Cardiac fibroblast (primary cell): Measurements from ENCODE around the gene NDUFS6.

Experiments used
- DNase-seq, 2 donors: peaks; one replicate each; pipeline versions ENCODE4 v3.0.0 to v3.0.0-alpha.2; 2010; ENCODE audit warnings: low read depth in 2 of 2
- H3K4me3 ChIP-seq, 2 donors: replicated peaks in 1 of 2; 1 replicate in 1 of 2; 2 replicates in 1 of 2; pipeline ENCODE4 v1.5.1; 2011; ENCODE audit warnings: low read depth in 2 of 2, low read length in 2 of 2, mild to moderate bottlenecking in 2 of 2, moderate library complexity in 1 of 2
- TF ChIP-seq, protein P1 (sequence below): IDR thresholded peaks from one replicate; pipeline ENCODE4 v1.5.1; 2011; ENCODE audit warnings: low read depth, mild to moderate bottlenecking, low read length, inconsistent platforms

Gene NDUFS6

DNA sequence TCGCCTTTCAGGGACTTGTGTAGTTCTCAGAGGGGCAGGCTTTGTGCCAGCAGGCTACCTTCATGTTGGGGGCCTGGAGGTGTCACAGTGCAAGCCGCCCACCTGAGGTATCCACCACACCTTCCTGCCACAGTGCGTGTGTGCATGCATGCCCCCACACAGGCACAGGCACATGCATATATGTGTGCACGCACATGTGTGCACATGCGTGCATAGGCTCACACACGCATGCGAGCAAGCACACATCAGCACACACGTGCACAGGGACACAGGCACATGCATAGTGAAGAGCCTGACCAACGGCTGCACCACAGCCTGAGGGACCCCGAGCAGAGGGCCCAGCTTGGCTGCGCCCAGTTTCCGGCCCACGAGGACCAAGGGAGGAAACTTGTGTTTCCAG lies 45.4 kb downstream of the NDUFS6 start:
- DNase-seq, result no peak
- TF ChIP-seq, protein P1, sequence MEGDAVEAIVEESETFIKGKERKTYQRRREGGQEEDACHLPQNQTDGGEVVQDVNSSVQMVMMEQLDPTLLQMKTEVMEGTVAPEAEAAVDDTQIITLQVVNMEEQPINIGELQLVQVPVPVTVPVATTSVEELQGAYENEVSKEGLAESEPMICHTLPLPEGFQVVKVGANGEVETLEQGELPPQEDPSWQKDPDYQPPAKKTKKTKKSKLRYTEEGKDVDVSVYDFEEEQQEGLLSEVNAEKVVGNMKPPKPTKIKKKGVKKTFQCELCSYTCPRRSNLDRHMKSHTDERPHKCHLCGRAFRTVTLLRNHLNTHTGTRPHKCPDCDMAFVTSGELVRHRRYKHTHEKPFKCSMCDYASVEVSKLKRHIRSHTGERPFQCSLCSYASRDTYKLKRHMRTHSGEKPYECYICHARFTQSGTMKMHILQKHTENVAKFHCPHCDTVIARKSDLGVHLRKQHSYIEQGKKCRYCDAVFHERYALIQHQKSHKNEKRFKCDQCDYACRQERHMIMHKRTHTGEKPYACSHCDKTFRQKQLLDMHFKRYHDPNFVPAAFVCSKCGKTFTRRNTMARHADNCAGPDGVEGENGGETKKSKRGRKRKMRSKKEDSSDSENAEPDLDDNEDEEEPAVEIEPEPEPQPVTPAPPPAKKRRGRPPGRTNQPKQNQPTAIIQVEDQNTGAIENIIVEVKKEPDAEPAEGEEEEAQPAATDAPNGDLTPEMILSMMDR, result no peak
- no peak overlapping the region for H3K4me3 ChIP-seq

DNA sequence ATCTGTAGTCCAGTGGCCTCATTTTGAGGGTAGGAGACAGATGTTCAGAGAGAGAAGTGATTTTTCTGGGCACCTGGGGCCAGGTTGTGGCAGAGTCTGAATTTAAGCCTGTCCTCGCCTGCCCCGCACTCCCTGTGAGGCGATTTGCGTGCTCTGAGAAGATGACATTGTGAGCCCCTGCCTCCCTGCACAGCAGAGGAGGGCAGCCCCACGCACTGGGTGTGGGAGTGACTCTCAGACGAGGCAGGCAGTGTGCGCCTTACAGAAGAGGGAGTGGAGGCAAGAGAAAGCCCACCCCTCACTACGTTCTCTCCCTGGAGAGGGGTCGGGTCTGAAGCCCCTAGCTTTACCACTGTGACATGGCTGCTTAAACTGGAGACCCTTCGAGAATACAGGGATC lies 45.8 kb downstream of the NDUFS6 start:
- no peak for DNase-seq
- H3K4me3 ChIP-seq, result no peak overlapping the region
- TF ChIP-seq, protein P1, result no peak

DNA sequence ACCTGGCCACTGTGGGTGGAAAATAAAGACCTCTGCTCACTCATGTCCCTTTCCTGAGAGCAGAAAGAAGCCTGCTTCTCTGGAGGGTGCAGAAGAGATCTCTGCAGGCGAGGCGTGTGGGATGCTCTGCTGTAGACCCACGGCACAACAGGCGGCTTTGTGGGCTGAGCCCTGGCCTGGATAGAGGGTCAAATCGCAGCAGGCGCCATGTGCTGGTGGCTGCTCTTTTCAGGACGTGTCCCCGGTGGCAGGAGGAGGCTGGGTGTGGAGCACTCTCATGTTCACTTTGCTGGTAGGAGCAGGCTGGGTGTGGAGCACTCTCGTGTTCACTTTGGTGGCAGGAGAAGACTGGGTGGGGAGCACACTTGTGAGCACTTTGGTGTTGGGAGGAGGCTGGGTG lies 46.4 kb downstream of the NDUFS6 start:
- TF ChIP-seq, protein P1, result no peak

DNA sequence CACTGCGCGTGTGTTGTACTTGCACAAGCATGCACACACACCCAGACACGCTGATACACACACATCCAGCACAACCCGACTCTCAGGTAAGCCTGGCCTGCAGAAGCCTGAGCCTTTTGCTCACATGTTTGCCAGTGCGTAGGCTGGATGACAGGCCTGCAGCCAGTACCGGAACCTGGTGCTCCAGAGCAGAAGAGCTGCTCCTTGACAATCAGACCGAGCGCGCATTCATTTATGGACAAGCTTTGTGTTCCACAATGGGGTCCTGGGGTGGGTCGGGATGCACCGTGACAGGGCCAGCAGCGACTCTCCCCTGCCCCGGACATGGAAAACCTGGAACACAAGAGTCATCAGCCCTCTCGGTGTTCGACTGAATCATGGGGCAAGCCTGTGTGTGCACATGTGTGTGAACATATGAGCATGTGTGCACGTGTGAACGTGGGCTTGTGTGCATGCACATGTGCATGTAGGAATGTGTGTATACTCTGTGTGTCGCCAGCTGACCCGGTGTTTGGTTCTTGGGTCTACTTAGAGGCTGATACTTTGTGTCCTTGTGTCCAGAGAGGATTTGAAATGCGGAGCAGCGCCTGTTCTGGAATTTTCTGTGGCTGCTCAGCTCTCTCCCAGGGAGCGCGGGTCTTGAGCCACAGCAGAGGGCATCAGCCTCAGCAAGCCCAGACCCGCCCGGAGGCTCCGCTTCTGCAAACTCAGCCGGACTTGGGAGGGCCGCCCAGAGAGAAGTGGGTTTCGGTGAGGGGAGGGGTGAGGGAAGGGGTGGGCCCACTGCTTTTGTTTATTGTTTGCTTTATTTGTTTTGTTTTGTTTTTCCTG lies 49.3 kb downstream of the NDUFS6 start:
- TF ChIP-seq, protein P1, result no peak
- DNase-seq, result no peak
- H3K4me3 ChIP-seq, result no peak overlapping the region

More for the DNA sequence above, 46.4 kb downstream of the NDUFS6 start:
- no peak overlapping the region for H3K4me3 ChIP-seq
- DNase-seq, result no peak

DNA sequence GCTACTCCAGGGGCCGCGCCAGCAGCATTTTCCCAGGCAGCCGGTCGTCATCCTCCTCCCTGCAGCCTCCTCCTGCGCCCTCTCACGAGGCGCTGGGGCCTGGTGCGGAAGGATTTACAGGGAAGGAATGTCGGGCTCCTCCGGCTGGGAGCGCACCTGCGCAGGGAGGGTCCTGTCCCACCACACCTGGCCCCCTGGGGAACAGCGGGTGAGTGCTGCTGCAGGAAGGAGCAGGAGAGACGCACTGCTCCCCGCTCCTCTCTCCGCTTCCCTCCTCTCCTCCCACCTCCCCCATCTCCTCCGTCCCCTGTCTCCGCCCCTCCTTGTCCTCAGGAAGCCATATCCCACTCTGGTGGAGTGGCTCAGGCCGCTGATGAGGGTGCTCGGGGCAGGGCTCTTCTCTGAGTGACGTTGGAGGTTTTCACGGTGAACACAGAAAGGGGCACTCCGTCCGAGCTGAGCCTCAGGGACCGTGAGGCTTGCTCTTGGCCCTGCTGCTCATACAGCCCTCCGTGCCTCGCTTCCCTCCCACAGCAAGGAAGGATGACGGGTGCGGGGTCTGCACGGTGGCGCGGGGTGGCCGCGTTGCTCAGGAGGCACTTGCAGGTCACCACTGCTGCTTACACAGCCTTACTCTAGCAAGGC lies 50.2 kb downstream of the NDUFS6 start:
- DNase-seq, result no peak
- H3K4me3 ChIP-seq, result no peak overlapping the region
- TF ChIP-seq, protein P1, result no peak

DNA sequence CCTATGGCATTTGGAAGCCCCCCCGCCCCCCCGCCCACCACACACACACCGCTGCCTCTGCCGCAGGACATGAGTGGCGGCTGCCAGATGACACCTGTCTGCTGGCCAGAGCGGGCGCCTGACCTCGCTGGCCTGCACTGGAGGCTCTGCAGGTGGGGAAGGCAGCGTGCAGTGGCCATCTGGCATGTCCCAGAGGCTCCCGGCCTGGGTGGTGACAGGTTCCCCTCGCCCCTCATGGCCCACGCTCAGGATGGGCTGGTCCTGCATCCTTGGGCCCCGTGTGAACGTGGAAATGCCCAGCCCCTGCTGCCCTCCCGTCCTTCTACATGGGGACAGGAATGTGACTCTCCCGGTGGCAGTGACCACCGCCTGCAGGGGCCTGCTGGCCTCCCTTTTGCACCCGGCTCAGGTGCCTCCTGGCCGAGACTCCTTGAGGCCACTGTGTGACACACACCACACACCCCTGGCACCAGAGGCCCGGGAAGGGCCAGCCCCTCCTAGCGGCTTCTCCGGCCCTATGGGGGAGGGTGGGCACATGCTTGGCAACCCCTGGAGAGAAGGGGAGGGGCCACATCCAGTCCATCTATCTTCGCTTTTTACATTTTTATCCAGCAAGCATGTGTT lies 51.2 kb downstream of the NDUFS6 start:
- TF ChIP-seq, protein P1, result no peak
- H3K4me3 ChIP-seq, result no peak overlapping the region
- no peak for DNase-seq
